ENCODE measurements around the gene EVA1C.
"Not testable (repeated sequence)": the region's sequence is repeated elsewhere in the genome, so short reads cannot be mapped to it uniquely, and the experiment has no call there.

EVA1C gene

GRCh38 chr21:32523988-32524719 lies 111.6 kb downstream of the EVA1C start:
- FAIRE-seq = no peak
- DNase-seq (ENCODE audit: insufficient read length, low spot score) = peak; percentile 60
- no peak for TF ChIP-seq POLR2A (IDR thresholded peaks at IDR 0.05; ENCODE audit: low read depth, low read length)

GRCh38 chr21:32525282-32525681 lies 112.8 kb downstream of the EVA1C start:
- no peak for TF ChIP-seq POLR2A (IDR thresholded peaks at IDR 0.05; ENCODE audit: low read depth, low read length)
- no peak for FAIRE-seq
- no peak for DNase-seq (ENCODE audit: insufficient read length, low spot score)

DNA sequence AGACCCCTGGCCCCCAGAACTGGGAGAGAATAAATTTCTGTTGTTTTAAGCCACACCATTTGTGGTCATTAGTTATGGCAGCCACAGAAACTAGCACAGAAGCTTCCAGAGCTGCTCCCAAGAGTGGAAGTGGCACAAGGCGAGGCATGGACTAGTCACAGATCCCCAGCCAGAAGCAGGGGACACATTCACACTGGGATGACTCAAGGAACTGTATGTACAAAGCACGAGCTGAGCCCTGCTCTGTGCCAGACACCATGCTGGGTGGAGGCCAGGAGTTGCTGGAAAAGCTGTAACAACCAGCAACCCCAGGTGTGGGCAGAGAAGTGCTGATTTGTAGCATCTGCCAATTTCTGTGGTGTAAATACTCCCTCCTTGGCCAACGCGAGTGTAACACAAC lies 117.2 kb downstream of the EVA1C start:
- DNase-seq (ENCODE audit: insufficient read length, low spot score) (no peak), FAIRE-seq (no peak)
- TF ChIP-seq POLR2A (IDR thresholded peaks at IDR 0.05; ENCODE audit: low read depth, low read length) = no peak

- FAIRE-seq; DNase-seq (ENCODE audit: insufficient read length, low spot score): not testable (repeated sequence)
Measured at GRCh38 chr21:32530809-32531208, 118.3 kb downstream of the EVA1C start.

DNA sequence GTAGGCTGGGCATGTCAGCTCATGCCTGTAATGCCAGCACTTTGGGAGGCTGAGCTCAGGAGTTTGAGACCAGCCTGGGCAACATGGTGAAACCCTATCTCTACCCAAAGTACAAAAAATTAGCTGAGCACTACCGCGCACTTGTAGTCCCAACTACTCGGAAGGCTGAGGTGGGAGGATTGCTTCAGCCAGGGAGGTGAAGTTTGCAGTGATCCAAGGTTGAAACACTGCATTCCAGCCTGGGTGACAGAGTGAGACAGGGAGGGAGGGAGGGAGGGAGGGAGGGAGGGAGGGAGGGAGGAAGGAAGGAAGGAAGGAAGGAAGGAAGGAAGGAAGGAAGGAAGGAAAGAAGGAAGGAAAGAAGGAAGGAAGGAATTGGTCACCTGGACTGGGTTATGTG lies 119.1 kb downstream of the EVA1C start:
- DNase-seq (ENCODE audit: insufficient read length, low spot score); FAIRE-seq: not testable (repeated sequence)

DNA sequence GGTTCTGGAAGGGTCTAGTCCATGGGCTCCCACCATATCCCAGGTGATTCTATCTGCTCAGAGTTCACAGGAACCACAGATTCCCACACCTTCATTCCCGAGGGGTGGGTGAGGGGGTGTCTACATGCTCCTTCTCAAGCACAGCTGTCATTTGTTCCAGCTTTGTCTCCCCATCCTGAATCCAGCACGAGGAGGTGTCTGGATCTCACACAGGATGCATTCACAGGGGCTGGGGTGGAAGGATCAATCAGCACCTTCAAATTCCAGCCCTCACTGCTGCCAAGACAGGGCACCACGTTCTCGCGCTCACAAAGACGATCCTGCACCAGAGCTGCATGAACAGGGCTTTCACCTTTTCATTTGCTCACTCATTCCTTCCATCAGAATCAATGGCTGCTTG lies 120.1 kb downstream of the EVA1C start:
- DNase-seq (ENCODE audit: insufficient read length, low spot score) (no peak), FAIRE-seq (no peak)
- no peak for TF ChIP-seq POLR2A (IDR thresholded peaks at IDR 0.05; ENCODE audit: low read depth, low read length)

DNA sequence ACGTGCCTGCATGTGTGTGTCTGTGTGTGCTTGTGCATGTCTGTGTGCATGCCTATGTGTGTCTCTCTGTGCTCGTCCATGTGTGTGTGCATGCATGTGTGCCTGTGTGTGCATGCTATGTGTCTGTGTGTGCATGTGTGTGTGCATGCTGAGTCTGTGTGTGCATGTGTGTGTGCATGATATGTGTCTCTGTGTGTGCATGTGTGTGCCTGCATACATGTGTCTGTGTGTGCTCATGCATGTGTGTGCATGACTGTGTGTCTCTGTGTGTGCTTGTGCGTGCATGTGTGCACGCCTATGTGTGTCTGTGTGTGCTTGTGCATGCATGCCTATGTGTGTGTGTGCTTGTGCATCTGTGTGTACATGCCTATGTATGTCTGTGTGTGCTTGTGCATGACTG lies 120.5 kb downstream of the EVA1C start:
- no peak for DNase-seq (ENCODE audit: insufficient read length, low spot score)
- no peak for FAIRE-seq
- no peak for TF ChIP-seq POLR2A (IDR thresholded peaks at IDR 0.05; ENCODE audit: low read depth, low read length)

GRCh38 chr21:32533611-32534010 lies 121.1 kb downstream of the EVA1C start:
- TF ChIP-seq POLR2A (IDR thresholded peaks at IDR 0.05; ENCODE audit: low read depth, low read length) = no peak
- DNase-seq (ENCODE audit: insufficient read length, low spot score) (no peak), FAIRE-seq (no peak)

DNA sequence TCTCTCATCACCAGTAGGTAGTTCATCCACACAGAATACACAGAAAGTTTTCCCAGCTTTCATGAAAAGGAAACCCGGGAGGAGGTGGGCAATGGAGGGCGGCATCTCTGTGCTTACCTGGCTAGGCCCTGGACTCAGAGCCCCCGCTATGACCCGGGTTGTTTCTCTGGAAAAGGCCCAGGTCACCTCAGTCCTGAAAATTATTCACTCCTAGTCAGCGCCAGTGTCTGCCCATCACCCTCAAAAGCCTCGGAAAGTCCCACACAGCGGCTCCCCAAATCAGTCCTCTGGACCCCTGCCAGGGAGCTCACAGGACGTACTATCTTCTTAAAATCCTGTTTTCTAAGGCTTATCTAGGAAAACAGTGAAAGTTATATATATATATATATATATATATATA lies 121.6 kb downstream of the EVA1C start:
- no peak for DNase-seq (ENCODE audit: insufficient read length, low spot score)
- FAIRE-seq = no peak
- no peak for TF ChIP-seq POLR2A (IDR thresholded peaks at IDR 0.05; ENCODE audit: low read depth, low read length)

DNA sequence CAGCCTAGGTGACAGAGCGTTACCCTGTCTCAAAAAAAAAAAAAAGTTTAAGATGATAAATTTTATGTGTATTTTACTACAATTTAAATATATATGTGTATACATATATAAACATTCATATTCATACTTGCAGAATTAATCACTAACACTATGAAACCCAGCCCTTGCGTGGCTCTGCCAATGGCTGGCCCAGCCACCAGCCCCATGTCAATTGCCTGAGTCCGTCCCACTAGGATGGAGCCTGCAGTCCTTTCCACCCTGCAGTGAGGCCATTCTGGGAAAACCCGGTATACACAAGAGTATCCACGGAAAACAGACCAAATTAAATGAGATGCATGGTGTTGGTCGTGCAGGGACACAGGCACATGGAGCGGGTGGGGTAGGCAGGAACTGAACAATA lies 123.1 kb downstream of the EVA1C start:
- TF ChIP-seq POLR2A (IDR thresholded peaks at IDR 0.05; ENCODE audit: low read depth, low read length) = no peak
- FAIRE-seq = no peak
- no peak for DNase-seq (ENCODE audit: insufficient read length, low spot score)

GRCh38 chr21:32537569-32537881 lies 125.0 kb downstream of the EVA1C start:
- DNase-seq (ENCODE audit: insufficient read length, low spot score) (no peak), FAIRE-seq (no peak)
- TF ChIP-seq POLR2A (IDR thresholded peaks at IDR 0.05; ENCODE audit: low read depth, low read length) = no peak

GRCh38 chr21:32538147-32538792 lies 125.8 kb downstream of the EVA1C start:
- DNase-seq (ENCODE audit: insufficient read length, low spot score) (no peak), FAIRE-seq (no peak)
- no peak for TF ChIP-seq POLR2A (IDR thresholded peaks at IDR 0.05; ENCODE audit: low read depth, low read length)

DNA sequence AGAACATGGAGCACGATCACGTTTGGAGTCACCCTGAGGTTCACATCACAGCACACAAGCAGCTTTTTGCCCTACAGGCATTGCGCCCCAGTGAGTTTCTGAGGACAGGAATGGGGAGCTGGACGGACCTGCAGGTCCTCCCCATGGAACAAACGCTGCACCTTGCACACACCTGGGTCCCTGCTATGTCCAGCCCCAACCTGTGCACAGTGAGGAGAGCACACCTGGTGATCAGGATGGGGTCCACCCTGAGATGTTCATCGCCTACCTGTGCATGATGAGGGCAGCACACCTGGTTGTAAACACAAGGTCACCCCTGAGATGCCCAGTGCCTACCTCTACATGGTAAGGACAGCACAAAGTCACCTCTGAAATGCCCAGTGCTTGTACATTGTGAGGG lies 126.9 kb downstream of the EVA1C start:
- no peak for FAIRE-seq
- TF ChIP-seq POLR2A (IDR thresholded peaks at IDR 0.05; ENCODE audit: low read depth, low read length) = no peak
- no peak for DNase-seq (ENCODE audit: insufficient read length, low spot score)

- not testable (repeated sequence) for DNase-seq (ENCODE audit: insufficient read length, low spot score); FAIRE-seq
Measured at GRCh38 chr21:32543056-32543455, 130.6 kb downstream of the EVA1C start.

DNA sequence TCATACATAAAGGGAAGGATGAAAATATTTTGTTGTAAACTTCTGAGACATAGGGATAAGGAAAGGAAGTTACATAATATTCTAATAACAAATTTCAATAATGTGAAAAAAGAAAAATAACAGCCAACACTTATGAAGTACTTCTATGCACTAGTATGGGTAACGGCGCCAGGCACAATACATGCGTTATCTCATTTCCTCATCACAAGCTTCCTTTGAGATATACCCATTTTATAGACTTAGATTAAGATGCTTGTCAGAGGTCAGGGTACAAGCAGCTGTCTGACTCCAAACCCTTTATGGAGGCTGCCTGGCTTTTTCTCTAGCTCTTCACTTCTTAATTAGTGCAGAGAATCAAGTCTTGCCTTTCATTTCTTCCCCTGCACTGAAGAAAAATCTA lies 131.5 kb downstream of the EVA1C start:
- DNase-seq (ENCODE audit: insufficient read length, low spot score) (no peak), FAIRE-seq (no peak)
- no peak for TF ChIP-seq POLR2A (IDR thresholded peaks at IDR 0.05; ENCODE audit: low read depth, low read length)

DNA sequence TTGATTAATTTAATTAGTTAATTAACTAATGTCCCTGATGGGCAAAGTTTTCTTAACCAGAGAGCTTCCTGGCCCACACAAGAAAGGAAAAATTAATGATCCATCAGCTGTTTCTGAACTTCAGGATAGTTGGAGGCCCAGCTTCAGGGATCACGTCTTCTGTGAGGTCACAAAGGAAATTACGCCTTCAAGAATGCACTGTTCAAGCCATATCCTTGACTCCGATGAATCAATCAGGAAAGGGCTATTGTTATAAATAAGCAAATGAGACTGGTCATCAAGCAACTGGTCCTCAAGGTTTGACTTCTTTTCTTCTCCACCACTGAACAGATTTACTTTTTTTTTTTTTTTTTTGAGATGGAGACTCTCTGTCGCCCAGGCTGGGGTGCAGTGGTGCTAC lies 132.2 kb downstream of the EVA1C start:
- FAIRE-seq (no peak), DNase-seq (ENCODE audit: insufficient read length, low spot score) (no peak)
- no peak for TF ChIP-seq POLR2A (IDR thresholded peaks at IDR 0.05; ENCODE audit: low read depth, low read length)

Measured in H54 (cell line).